Kidney tubule cell (primary cell): ENCODE results near the gene MUC15.

Experiments
- DNase-seq: peaks from one replicate; pipeline ENCODE4 v3.0.0-alpha.2; 2018; ENCODE audit warnings: low spot score

The MUC15 gene

GRCh38 chr11:26573896-26574295, 1.8 kb upstream of the MUC15 start:
- DNase-seq: no peak

GRCh38 chr11:26572770-26573402, 823 bp upstream of the MUC15 start:
- peak; percentile 38 for DNase-seq

GRCh38 chr11:26569646-26570045, 2.4 kb downstream of the MUC15 start:
- DNase-seq: no peak

GRCh38 chr11:26558190-26558589, 13.9 kb downstream of the MUC15 start:
- DNase-seq: no peak

- no peak for DNase-seq
Observed at GRCh38 chr11:26557666-26558065, 14.4 kb downstream of the MUC15 start.

- peak; percentile 41 for DNase-seq
Observed at GRCh38 chr11:26556582-26556981, 15.5 kb downstream of the MUC15 start.

GRCh38 chr11:26554455-26554854, 17.6 kb downstream of the MUC15 start:
- DNase-seq: no peak

- no peak for DNase-seq
Observed at GRCh38 chr11:26553182-26553581, 18.9 kb downstream of the MUC15 start.

GRCh38 chr11:26551186-26551801, 20.8 kb downstream of the MUC15 start:
- DNase-seq: no peak

- no peak for DNase-seq
Observed at GRCh38 chr11:26550022-26550421, 22.0 kb downstream of the MUC15 start.

GRCh38 chr11:26549176-26549575, 22.9 kb downstream of the MUC15 start:
- no peak for DNase-seq

GRCh38 chr11:26541870-26542269, 30.2 kb downstream of the MUC15 start:
- no peak for DNase-seq

GRCh38 chr11:26539517-26539916, 32.5 kb downstream of the MUC15 start:
- no peak for DNase-seq

GRCh38 chr11:26537341-26537740, 34.7 kb downstream of the MUC15 start:
- DNase-seq: no peak

GRCh38 chr11:26527685-26528084, 44.4 kb downstream of the MUC15 start:
- no peak for DNase-seq

- DNase-seq: peak; percentile 27
Observed at GRCh38 chr11:26522912-26523610, 49.0 kb downstream of the MUC15 start.

GRCh38 chr11:26519469-26519868, 52.6 kb downstream of the MUC15 start:
- DNase-seq: no peak

- DNase-seq: no peak
Observed at GRCh38 chr11:26512196-26512595, 59.9 kb downstream of the MUC15 start.

- no peak for DNase-seq
Observed at GRCh38 chr11:26510756-26511155, 61.3 kb downstream of the MUC15 start.

GRCh38 chr11:26510164-26510563, 61.9 kb downstream of the MUC15 start:
- DNase-seq: no peak
